Testis (tissue), 2 donors: ENCODE measurements around the gene CDKAL1.

Experiments
- CTCF ChIP-seq, 3 experiments: fragments of 450-650 bp in 2 of 3; fragments of 200-600 bp in 1 of 3; sonication (generic) in 1 of 3; IDR thresholded peaks; one replicate each; pipeline ENCODE4 v1.5.1; 2016 to 2019; ENCODE audit warnings: antibody characterized with exemption in 3 of 3, mild to moderate bottlenecking in 2 of 3, moderate library complexity in 1 of 3
- POLR2A ChIP-seq: fragments of 450-650 bp; IDR thresholded peaks from one replicate; pipeline ENCODE4 v1.6.1; 2017; ENCODE audit warnings: antibody characterized with exemption, mild to moderate bottlenecking, moderate library complexity

DNA sequence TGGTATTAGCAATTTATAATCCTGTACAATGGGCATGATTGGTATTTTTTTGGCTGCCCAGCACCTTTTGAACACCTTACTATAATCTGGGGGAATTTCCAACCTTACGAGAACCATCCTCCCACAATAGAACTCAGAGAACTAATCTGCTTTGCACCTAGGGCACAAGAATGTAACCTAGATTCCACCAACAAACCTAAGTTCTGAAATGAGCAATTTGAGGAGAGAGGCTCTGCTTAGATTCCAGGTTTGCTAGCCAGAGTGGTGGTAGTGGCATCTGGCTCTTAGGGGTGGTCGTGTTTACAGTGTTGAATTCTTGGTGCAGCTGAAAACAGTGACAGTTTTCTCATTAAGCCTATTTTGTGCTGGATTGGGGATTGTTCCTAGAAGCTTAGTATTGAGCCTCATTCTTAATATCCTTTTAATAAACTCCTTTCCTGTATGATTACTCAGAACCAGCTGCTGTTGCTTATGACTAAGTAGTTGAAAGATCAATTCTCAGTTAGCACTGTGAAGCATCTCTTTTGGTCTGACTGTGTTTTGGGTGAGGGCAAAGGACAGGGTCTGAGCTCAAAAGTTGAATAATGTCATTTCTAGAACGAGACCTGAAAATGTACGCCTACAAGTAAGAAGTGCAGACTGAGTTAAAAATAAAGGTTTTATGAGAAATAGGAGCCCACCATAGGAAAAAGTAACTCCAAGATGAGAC is 385.6 kb downstream of the CDKAL1 start:
- TF ChIP-seq POLR2A = no peak
- no peak for TF ChIP-seq CTCF (IDR thresholded peaks at IDR 0.05)
